ENCODE results near the gene NAPG.

- no peak for TF ChIP-seq CTCF (IDR thresholded peaks at IDR 0.05)
- no peak for TF ChIP-seq POLR2A (IDR thresholded peaks at IDR 0.05)
Measured at GRCh38 chr18:10526561-10526949, 728 bp downstream of the NAPG start.
